Measurements from ENCODE around the gene HS3ST4.

HS3ST4 gene

DNA sequence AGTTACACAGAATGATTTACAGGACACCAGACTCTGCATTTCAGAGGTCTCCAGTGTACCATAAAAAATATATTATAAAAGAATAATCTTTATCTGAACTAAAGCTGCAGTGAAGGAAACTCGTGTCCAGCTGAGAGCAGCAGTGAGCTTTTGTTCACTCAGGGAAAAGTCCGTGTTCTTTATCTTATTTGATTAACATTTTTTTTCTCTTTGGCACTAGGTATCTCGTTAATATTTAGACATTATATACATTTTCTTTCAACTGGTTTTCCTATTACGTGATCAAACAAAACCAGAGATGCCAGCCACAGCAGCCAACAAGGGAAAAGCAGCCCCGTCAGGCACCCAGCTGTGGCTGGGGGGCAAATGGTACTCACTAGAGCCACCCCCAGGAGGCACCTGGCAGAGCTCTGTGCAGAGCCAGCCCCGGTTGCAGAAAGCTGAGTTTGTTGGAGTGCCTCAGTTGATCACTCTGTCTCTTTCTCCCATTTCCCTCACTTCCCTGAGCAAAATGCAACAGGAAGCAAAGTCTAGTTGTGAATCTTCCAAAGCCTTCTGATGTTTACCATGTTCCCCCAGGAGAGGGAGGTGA, 1.1 kb upstream of the HS3ST4 start:
- no peak for DNase-seq (ENCODE audit: low read depth, low spot score)
- TF ChIP-seq, protein P1, sequence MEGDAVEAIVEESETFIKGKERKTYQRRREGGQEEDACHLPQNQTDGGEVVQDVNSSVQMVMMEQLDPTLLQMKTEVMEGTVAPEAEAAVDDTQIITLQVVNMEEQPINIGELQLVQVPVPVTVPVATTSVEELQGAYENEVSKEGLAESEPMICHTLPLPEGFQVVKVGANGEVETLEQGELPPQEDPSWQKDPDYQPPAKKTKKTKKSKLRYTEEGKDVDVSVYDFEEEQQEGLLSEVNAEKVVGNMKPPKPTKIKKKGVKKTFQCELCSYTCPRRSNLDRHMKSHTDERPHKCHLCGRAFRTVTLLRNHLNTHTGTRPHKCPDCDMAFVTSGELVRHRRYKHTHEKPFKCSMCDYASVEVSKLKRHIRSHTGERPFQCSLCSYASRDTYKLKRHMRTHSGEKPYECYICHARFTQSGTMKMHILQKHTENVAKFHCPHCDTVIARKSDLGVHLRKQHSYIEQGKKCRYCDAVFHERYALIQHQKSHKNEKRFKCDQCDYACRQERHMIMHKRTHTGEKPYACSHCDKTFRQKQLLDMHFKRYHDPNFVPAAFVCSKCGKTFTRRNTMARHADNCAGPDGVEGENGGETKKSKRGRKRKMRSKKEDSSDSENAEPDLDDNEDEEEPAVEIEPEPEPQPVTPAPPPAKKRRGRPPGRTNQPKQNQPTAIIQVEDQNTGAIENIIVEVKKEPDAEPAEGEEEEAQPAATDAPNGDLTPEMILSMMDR (IDR thresholded peaks at IDR 0.05; ENCODE audit: low read depth, low read length): no peak
- in situ Hi-C loops (cut with HindIII; ENCODE audit: low sequenced_read_pairs): no loop called here
- no peak overlapping the region for H3K4me3 ChIP-seq (ENCODE audit: low read depth, low read length)

GRCh38 chr16:25692351-25692741, 587 bp downstream of the HS3ST4 start:
- no peak overlapping the region for H3K4me3 ChIP-seq (ENCODE audit: low read depth, low read length)
- TF ChIP-seq, protein P1 (IDR thresholded peaks at IDR 0.05; ENCODE audit: low read depth, low read length): no peak
- DNase-seq (ENCODE audit: low read depth, low spot score): no peak
- in situ Hi-C loops (cut with HindIII; ENCODE audit: low sequenced_read_pairs): no loop called here

- DNase-seq (ENCODE audit: low read depth, low spot score): no peak
- in situ Hi-C loops (cut with HindIII; ENCODE audit: low sequenced_read_pairs): no loop called here
- TF ChIP-seq, protein P1 (IDR thresholded peaks at IDR 0.05; ENCODE audit: low read depth, low read length): no peak
- no peak overlapping the region for H3K4me3 ChIP-seq (ENCODE audit: low read depth, low read length)
Measured at GRCh38 chr16:25692742-25693508, 1.2 kb downstream of the HS3ST4 start.

DNA sequence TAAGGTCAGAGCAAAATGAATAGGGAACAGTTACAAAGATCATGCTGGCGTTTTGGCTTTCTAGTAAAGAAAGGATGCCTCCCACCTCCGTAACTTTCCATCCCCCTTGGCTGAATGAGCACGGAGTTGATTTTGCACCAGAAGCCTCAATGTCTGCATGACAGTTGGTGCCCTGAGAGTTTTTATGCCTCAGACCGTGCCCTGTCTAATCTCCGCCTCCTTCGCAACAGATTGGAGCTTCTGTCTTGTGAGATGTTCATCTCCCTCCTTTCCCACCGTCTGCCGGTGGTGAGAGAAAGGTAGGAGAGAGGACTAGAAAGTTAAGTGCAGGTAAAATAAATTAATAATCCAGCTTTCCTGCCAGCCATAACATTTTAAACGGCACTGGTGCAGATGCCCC, 1.9 kb downstream of the HS3ST4 start:
- in situ Hi-C loops (cut with HindIII; ENCODE audit: low sequenced_read_pairs): no loop called here
- TF ChIP-seq, protein P1 (IDR thresholded peaks at IDR 0.05; ENCODE audit: low read depth, low read length): no peak
- no peak for DNase-seq (ENCODE audit: low read depth, low spot score)
- no peak overlapping the region for H3K4me3 ChIP-seq (ENCODE audit: low read depth, low read length)

DNA sequence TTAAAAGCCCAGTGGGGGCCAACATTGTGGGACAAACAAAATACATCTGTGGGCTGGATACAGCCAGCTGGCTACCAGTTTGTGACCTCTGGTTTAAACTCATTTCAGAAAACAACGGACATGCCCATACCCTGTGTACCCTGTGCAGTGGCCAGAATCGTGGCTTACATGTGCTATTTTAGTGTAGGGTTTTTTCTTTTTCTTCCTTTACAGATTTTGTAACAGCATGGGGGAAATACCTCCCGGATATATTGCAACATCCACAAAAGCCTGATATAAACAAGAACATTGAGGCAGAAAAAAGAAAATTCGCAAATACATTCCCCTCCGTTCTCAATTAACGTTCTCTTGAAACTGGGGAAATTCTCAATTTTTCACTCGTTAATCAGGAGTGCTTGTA, 7.3 kb downstream of the HS3ST4 start:
- DNase-seq (ENCODE audit: low read depth, low spot score): no peak
- in situ Hi-C loops (cut with HindIII; ENCODE audit: low sequenced_read_pairs): no loop called here
- H3K4me3 ChIP-seq (ENCODE audit: low read depth, low read length): no peak overlapping the region
- TF ChIP-seq, protein P1 (IDR thresholded peaks at IDR 0.05; ENCODE audit: low read depth, low read length): no peak

- H3K4me3 ChIP-seq (ENCODE audit: low read depth, low read length): no peak overlapping the region
- no peak for DNase-seq (ENCODE audit: low read depth, low spot score)
- in situ Hi-C loops (cut with HindIII; ENCODE audit: low sequenced_read_pairs): no loop called here
- TF ChIP-seq, protein P1 (IDR thresholded peaks at IDR 0.05; ENCODE audit: low read depth, low read length): no peak
Measured at GRCh38 chr16:25700547-25700946, 8.8 kb downstream of the HS3ST4 start.

Measured in astrocyte of the spinal cord (primary cell).